Stimulated activated naive CD4-positive, alpha-beta T cell treated with Interleukin-2 at 50 U/mL for 16 hours (primary cell): Measurements from ENCODE around the gene CFAP70.

Experiments
- DNase-seq: peaks from one replicate; lab custom pipeline; 2025; lab: John Stamatoyannopoulos, UW

Gene CFAP70

DNA sequence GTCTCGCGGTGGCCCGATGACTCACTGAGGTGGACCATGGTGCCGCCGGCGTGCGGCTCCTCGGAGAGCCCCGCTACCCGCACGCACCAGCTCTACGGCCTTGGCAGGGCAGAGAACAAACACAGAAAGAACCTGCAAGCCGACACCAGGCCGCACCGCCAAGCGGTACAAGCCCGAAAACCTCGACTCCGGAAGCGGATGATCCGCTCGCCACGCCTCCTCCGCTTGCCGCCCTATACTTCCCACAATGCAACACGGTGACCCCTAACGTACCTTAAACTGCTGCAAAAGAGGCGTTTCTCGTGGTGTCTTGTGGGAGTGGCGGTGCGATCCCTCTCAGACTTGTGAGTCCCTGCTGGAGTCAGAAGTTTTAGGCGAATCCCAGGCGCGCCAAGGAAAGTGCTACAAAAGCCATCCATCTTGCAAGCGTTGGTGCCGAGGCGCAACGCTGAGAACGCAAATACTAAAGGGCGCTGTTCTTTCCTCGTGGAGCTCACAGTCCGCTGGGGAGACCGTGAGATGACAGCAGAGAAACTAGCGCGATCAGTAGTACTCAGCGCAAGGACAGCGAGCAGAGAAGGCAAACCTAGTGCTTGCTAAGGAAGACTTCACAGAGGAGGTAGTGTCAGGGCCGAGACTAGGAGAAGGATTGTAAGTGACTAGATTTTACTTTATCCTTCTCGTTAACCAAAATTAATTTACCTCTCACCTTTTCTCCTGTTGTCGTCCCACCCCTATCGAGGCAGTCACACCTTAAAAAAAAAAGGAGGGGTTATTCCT, 106.0 kb downstream of the CFAP70 start, which contains the start of gene MRPS16:
Gene MRPS16, minus strand, starts transcription at position 200 of the 780 bp plus-strand sequence. Its CDS starts 162 bp downstream, at position 38.
- peak; percentile 91 for DNase-seq

GRCh38 chr10:73251683-73252444, 106.8 kb downstream of the CFAP70 start:
- peak; percentile 4 for DNase-seq

GRCh38 chr10:73248259-73248724, 110.4 kb downstream of the CFAP70 start:
- no peak for DNase-seq

DNA sequence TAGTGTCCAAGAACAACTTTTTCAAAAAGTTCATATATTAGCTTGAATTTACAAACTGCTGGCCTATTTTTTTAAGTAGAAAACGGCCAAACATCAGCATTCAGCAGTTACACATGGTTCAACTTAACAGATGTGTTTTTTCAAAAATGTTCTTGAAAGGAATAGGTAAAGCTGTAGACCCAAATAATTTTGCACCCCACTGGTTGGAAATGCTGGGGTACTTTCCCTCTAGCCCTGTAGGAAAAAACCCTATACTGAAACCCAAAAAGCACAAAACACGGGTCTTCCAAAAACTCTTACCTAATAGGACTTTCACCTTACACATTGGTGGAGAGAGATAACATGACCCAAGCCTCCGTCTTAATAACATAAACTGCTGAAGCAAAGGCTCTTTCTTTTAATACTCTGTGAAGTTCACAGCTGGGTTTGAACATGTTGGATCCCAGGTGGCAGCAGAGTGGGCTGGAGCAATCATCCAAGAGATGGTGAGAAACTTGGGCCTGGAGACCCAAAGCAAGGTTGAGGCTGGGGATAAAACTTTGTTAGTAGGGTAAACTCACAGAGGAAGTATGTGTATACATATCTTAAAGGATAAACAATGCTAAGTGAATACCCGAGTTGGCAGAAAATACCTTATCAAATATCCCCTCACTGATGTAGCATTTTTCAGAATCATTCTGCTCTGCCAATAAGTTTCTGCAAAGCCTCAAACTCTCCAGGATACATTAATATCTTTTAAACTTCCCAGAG, 111.0 kb downstream of the CFAP70 start:
- no peak for DNase-seq

DNA sequence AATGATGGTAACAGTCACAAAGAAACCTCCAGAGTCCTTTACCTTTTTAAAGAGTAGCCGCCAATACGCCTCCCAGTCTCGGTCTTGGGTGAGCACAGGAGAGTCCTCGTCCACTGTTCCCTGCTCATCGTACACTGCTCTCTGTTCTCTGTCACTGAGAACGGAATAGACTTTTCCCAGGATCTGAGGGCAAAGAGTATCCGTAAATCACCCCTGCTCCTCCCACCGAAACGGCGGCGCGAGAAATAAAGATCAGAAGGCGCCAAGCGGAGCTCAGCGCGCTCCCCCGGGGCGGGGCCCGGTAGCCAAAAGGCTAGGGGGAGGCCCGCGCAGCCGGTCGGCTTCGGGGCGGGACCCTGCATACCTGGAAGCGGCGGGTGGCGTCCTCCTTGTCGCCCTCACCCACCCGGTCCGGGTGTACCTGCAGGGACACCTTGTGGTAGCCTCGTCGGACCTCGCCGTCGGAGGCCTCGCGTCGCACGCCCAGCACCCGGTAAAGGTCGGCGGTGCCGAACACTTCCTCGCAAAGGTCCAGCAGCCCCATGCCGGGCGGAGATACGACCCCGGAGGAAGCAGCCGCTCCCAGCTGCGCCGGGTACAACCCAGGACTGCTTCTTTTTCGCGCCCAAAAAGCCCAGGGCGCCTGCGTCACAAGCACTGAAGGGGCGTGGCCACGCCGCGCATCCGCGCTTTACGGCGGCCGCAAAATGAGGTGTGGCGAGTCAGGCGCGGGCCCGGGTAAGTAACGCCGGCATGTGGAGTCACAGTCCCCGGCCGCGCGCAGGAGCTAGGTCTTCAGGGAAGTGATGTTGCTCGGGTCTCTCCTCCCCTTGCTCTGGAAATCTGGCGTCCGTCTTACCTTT, 111.8 kb downstream of the CFAP70 start, which contains the start of gene DNAJC9:
Gene DNAJC9, minus strand, starts transcription at position 610 of the 863 bp plus-strand sequence. Its CDS starts 66 bp downstream, at position 544.
- peak; percentile 94 for DNase-seq

DNA sequence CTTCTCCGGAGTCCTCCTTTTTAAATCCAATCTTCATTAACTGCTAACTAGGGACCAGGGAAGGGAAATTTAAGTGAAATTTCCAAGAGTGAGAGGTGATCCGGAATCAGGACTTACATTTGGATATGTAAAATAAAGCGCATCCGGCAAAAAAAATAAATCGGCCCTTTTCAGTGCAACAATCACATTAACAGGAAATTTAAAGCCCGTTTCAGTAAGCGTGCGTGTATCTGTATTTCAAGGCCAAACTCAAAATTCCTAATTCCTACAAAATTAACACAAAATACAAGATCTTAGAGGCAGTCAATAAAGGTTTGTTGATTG, 112.4 kb downstream of the CFAP70 start:
- DNase-seq: no peak

DNA sequence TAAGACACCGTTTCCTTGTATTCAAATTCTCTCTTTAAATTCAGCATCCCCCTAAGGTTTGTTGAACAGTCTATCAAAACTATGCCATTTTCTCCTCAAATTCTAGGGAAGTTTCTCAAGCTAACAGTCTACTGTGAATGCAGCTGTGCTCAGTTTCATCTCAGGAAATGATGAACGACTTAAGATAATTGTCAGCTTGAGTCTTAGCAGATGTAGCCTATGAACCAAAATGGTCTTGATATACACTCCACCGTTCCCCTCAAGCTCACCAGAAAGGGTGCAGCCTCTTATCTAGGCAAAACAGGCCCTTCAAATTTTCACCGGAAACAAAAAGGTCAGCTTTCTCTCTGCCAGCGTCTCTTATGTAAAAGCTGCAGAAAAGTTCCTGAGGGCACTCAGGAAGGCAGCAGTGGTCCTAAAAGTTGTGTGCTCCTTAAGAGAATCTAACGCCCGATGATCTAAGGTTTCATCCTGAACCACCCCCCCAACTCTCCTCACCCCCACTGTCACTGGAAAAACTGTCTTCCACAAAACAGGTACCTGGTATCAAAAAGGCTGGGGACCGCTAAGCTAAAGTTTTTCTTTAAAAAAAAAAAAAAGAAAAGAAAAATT, 113.7 kb downstream of the CFAP70 start:
- DNase-seq: no peak

GRCh38 chr10:73239908-73240307, 118.8 kb downstream of the CFAP70 start:
- no peak for DNase-seq

DNA sequence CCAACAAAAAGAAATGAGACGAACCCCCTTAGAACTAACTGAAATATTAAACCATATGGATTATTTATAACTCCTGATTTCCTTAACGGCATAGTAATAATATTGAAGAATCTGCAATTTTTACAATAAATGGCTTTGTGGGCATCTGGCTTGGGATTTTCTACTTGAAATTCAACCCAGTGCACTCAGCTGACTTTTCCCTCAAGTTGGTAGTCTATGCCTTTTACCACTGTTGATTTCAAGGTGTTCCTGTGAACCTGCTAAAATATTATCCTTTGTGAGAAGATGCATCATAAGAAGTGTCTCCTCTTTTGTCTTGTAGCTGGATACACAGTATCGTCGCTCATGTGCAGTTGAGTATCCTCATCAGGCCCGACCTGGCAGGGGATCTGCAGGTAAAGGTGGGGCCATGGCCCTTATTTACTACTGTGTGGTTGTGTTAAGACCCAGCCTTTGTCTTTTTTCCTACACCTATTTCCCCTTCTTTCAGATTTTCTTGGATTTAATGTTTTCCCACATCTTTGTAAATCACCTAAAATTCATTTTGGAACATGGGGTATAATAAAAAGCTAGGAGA, 119.6 kb downstream of the CFAP70 start:
- no peak for DNase-seq

- DNase-seq: no peak
These were observed 124.0 kb downstream of the CFAP70 start for GRCh38 chr10:73234695-73235094.

DNA sequence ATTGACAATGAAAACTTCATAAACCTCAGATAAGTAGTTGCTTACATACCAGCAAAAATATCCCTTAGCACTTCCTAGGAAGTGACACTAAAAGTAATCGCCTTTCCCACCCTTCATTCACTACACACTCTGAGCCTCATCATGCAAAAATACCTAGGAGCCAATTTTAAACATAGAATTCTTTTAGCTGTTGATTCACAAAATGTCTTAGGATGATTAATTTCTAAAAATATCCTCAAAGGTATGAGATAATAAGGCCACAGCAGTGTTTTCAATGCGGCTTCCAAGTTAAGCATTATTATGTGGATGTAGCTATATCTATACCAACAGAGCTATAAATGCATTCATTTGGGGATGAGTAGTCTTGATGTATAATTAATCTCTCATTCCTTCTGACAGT, 124.8 kb downstream of the CFAP70 start:
- DNase-seq: no peak

GRCh38 chr10:73232887-73233286, 125.8 kb downstream of the CFAP70 start:
- no peak for DNase-seq

DNA sequence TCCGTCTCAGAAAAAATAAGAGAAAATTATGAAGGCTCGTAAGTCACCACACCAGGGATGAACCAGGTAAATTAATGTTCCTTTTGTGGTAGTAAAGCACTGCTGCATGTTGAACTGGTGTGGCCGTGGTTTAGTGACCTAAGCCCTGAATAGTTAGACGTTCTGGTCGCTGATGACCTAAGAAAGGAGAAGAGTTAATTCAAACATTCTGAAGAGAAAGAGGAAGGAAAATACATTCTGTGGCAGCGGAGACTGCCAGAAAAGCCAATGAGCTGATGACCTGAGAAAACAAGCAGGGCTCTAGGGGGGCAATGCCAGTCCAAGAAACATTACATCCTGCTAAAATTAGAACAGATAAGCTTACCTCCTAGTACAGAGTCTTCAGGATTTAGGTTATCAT, 129.1 kb downstream of the CFAP70 start:
- DNase-seq: no peak

DNA sequence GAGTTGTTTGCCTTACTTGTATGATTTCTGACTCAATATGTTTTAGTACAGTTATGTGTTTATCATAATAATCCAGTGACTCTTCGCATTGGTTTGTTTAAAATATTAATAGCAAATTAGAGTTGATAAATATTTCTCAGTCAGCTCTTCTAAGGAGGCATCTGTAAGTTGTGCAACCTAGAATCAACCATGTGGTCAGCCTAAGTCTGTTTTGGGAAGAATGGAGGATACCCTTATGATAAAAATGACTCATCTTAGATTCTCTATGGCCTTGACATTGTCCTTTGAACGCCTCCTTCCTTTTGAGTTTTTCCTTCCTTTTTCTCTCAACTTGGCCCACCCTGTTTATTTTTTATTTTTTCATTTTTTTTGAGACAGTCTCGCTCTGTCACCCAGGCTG, 130.4 kb downstream of the CFAP70 start:
- no peak for DNase-seq

DNA sequence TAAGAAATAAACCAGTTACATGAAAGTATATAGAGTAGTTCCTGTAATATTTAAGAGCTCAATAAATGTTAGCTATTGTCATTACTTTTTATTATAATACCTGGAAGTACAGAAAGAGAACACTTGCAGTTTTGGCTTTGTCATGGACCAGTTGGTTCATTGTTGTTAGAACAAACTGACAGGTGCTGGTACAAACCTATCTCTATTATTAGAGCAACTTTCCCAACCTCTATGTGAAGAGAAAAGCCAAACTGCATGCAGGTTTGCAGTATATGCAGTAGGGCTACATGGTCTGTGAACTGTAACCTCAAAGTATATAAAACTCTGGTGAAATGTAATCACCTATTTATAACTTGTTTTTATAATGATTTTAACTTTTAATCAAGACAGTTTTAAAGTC, 132.0 kb downstream of the CFAP70 start:
- DNase-seq: no peak

DNA sequence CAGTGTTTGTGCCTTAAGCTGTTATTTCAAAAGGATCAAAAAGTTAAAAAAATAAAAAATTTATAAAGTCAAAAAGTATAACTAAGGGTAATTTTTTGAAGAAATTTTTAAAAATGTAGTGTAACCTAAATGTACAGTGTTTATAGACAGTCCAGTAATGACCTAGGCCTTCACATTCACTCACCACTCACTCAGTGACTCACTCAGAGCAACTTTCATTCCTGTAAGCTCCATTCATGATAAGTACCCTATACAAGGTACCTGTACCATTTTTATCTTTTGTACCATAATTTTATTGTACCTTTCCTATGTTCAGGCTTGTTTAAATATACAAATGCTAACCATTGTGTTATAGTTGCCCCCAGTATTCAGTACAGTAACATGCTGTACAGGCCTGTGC, 133.1 kb downstream of the CFAP70 start:
- DNase-seq: no peak

GRCh38 chr10:73220989-73221388, 137.7 kb downstream of the CFAP70 start:
- DNase-seq: no peak

GRCh38 chr10:73219384-73219783, 139.3 kb downstream of the CFAP70 start:
- DNase-seq: no peak

GRCh38 chr10:73218431-73219191, 140.1 kb downstream of the CFAP70 start:
- no peak for DNase-seq

GRCh38 chr10:73217628-73218027, 141.0 kb downstream of the CFAP70 start:
- DNase-seq: no peak
